Transverse colon (tissue), 4 donors: ENCODE data around the gene TAL1. TPM values are rescaled to one million over a fixed set of nuclear protein-coding genes. Genes with fewer than 3 reads are reported as not detected.

Experiments used
- DNase-seq: peaks from one replicate; pipeline ENCODE4 v3.0.0-alpha.2; 2019
- H3K27ac ChIP-seq, 4 donors: fragments of 200-600 bp; sonication (generic); 2 replicates each; pipeline ENCODE4 v1.5.1; 2016 to 2018; ENCODE audit warnings: inconsistent platforms in 4 of 4
- H3K27me3 ChIP-seq: fragments of 200-600 bp; sonication (generic); 2 replicates; pipeline ENCODE4 v1.5.1; 2017; ENCODE audit warnings: inconsistent platforms
- H3K36me3 ChIP-seq, 4 donors: fragments of 200-600 bp; sonication (generic); 2 replicates each; pipeline ENCODE4 v1.5.1; 2017 to 2019; ENCODE audit warnings: inconsistent platforms in 4 of 4
- H3K4me1 ChIP-seq, 4 donors: fragments of 200-600 bp; sonication (generic); 2 replicates each; pipeline ENCODE4 v1.5.1; 2017 to 2020; ENCODE audit warnings: inconsistent platforms in 4 of 4
- H3K4me3 ChIP-seq, 4 donors: fragments of 200-600 bp; sonication (generic); 1 replicate in 1 of 4; 2 replicates in 3 of 4; pipeline versions ENCODE4 v1.5.1 to v1.6.1; 2017 to 2019; ENCODE audit warnings: inconsistent platforms in 4 of 4
- H3K9me3 ChIP-seq, 2 donors: fragments of 200-600 bp; sonication (generic); 2 replicates each; pipeline ENCODE4 v1.5.1; 2017 to 2019; ENCODE audit warnings: inconsistent platforms in 2 of 2
- CTCF ChIP-seq, 5 experiments: fragments of 200-600 bp in 3 of 5; fragments of 450-650 bp in 2 of 5; sonication (generic) in 3 of 5; IDR thresholded peaks; 1 replicate in 2 of 5; 2 replicates in 3 of 5; pipeline ENCODE4 v1.5.1; 2016 to 2017; ENCODE audit warnings: antibody characterized with exemption in 5 of 5, inconsistent platforms in 3 of 5, mild to moderate bottlenecking in 2 of 5, moderate library complexity in 1 of 5
- EP300 ChIP-seq: sonication (generic); formaldehyde crosslinking; IDR thresholded peaks from one replicate; pipeline ENCODE4 v1.6.1; 2017; ENCODE audit warnings: antibody characterized with exemption, low read depth
- POLR2A ChIP-seq: fragments of 450-650 bp; IDR thresholded peaks from one replicate; pipeline ENCODE4 v1.6.1; 2016; ENCODE audit warnings: antibody characterized with exemption, mild to moderate bottlenecking, moderate library complexity
- POLR2AphosphoS5 ChIP-seq, 3 donors: sonication (generic); formaldehyde crosslinking; IDR thresholded peaks; one replicate each; pipeline ENCODE4 v1.6.1; 2016; ENCODE audit warnings: antibody characterized with exemption in 3 of 3
- WGBS, 2 donors: methylation state at CpG; one replicate each; pipeline ENCODE4 v1.1.5; 2018; ENCODE audit warnings: low coverage in 1 of 2; 5-methylcytosine and 5-hydroxymethylcytosine counted together
- in situ Hi-C, 4 donors: fragments of 200-750 bp; cut with MboI; loops; one replicate each; pipeline versions ENCODE4 v1.15.0 to v1.15.1; 2017; ENCODE audit warnings: low sequenced_read_pairs in 3 of 4, low pct_ligation_motif_present in 1 of 4, low pct_unique_long_range_greater_than_20kb in 1 of 4
- intact Hi-C: fragments of 100-400 bp; cut with DNase I; formaldehyde crosslinking; loops from one replicate; pipeline ENCODE4 v1.15.1; 2023; ENCODE audit warnings: low total_unique reads
- total RNA-seq, 4 donors: library from RNA; depleted of rRNA; stranded (reverse); fragments of >200 nt; gene quantifications; one replicate each; pipeline ENCODE4 v1.1.0, GENCODE V29; 2016

Gene TAL1
- total RNA-seq, 4 donors from 2014 or later: 0.80 to 7.9 (median 1.9) TPM

- Histone ChIP-seq H3K36me3 (no peaks in the 10 kb centered on the region), H3K27ac (peak overlapping the region; percentile 71 to 86 (median 81)), H3K9me3 (no peaks in the 10 kb centered on the region), H3K4me3 (no peak overlapping the region), H3K4me1 (peaks cover 7 to 46% (median 42%) of the 10 kb centered on the region in 4 donors), H3K27me3 (no peaks in the 10 kb centered on the region)
- TF ChIP-seq EP300 (no peak), POLR2AphosphoS5 (IDR thresholded peaks at IDR 0.05) (no peak), POLR2A (no peak), CTCF (IDR thresholded peaks at IDR 0.05) (no peak)
- intact Hi-C loops (no loop called here), in situ Hi-C loops (loop anchor here (10.0 to 25.0 kb wide), 3 partner anchors 74 to 521 kb away; partner anchors contain the start of gene FOXE3 (in 2 of the 4))
- DNase-seq: no peak
- WGBS, 2 donors: 80% methylated on average over 5 of the region's 6 CpGs; no CpG with 5 or more reads in 1 of the 2 donors
These were observed 41.2 kb downstream of the TAL1 start for GRCh38 chr1:47190857-47191256.

GRCh38 chr1:47190509-47190855, 41.5 kb downstream of the TAL1 start:
- no peak overlapping the region for H3K4me3 ChIP-seq
- intact Hi-C loops: no loop called here

GRCh38 chr1:47189844-47190508, 42.0 kb downstream of the TAL1 start, which contains the start of gene PDZK1IP1:
Gene PDZK1IP1, minus strand, starts transcription at chr1:47190036. Its CDS starts 104 bp downstream, at chr1:47189932.
- no peaks in the 10 kb centered on the region for H3K36me3 ChIP-seq
- peak within 1 kb of the TSS; percentile 71 to 86 (median 81) for H3K27ac ChIP-seq
- H3K4me1 ChIP-seq: peaks cover 7 to 46% (median 42%) of the 10 kb centered on the region in 4 donors
- H3K4me3 ChIP-seq: peak within 1 kb of the TSS in 3 of 4 donors; percentile 2 to 32 (median 8)
- peak; percentile 39 for TF ChIP-seq POLR2A
- TF ChIP-seq POLR2AphosphoS5 (IDR thresholded peaks at IDR 0.05): peak in 2 of 3 donors; percentile 39 to 72
- TF ChIP-seq EP300: no peak
- intact Hi-C loops (no loop called here), in situ Hi-C loops (loop anchor here (10.0 to 25.0 kb wide), 3 partner anchors 75 to 522 kb away; partner anchors contain the start of gene FOXE3 (in 2 of the 4))
- H3K9me3 ChIP-seq: no peaks in the 10 kb centered on the region
- WGBS, 2 donors: 40% methylated on average over 14 of the region's 16 CpGs; no CpG with 5 or more reads in 1 of the 2 donors
- no peaks in the 10 kb centered on the region for H3K27me3 ChIP-seq
- peak; percentile 90 for DNase-seq

More at GRCh38 chr1:47190509-47190855, 41.5 kb downstream of the TAL1 start:
- Histone ChIP-seq H3K27me3 (no peaks in the 10 kb centered on the region), H3K36me3 (no peaks in the 10 kb centered on the region), H3K9me3 (no peaks in the 10 kb centered on the region), H3K27ac (peak overlapping the region; percentile 71 to 86 (median 81)), H3K4me1 (peaks cover 7 to 46% (median 42%) of the 10 kb centered on the region in 4 donors)
- in situ Hi-C loops: loop anchor here (10.0 to 25.0 kb wide), 3 partner anchors 74 to 522 kb away; partner anchors contain the start of gene FOXE3 (in 2 of the 4)
- TF ChIP-seq CTCF (IDR thresholded peaks at IDR 0.05) (no peak), POLR2AphosphoS5 (IDR thresholded peaks at IDR 0.05) (no peak), POLR2A (no peak), EP300 (no peak)
- no peak for DNase-seq
- WGBS, 2 donors: 38 to 68% methylated on average over 3 to 5 of the region's 5 CpGs

- H3K4me1 ChIP-seq: peaks cover 7 to 46% (median 42%) of the 10 kb centered on the region in 4 donors
- H3K27me3 ChIP-seq: no peaks in the 10 kb centered on the region
- in situ Hi-C loops: loop anchor here (25.0 kb wide), 2 partner anchors 223 to 523 kb away; partner anchors contain the start of gene FOXE3 (in 2 of the 4)
- no peaks in the 10 kb centered on the region for H3K9me3 ChIP-seq
- 52 to 64% methylated on average over 2 to 7 of the region's 7 CpGs for WGBS, 2 donors
- H3K27ac ChIP-seq: peak overlapping the region; percentile 71 to 86 (median 81)
- no peaks in the 10 kb centered on the region for H3K36me3 ChIP-seq
- DNase-seq: no peak
- H3K4me3 ChIP-seq: peak overlapping the region in 3 of 4 donors; percentile 2 to 32 (median 8)
- intact Hi-C loops: no loop called here
- TF ChIP-seq CTCF (IDR thresholded peaks at IDR 0.05) (no peak), POLR2A (no peak)
These were observed 42.9 kb downstream of the TAL1 start for GRCh38 chr1:47188791-47189785.
